Stimulated activated CD8-positive, alpha-beta memory T cell treated with anti-CD3 and anti-CD28 coated beads, Interleukin-15, amount 100 ng/mL, for 24 hours (primary cell): ENCODE results near the gene TRIOBP.

Experiments
- DNase-seq: peaks from one replicate; pipeline ENCODE4 v3.0.0-alpha.2; 2020; ENCODE audit warnings: low read depth

The TRIOBP gene

DNA sequence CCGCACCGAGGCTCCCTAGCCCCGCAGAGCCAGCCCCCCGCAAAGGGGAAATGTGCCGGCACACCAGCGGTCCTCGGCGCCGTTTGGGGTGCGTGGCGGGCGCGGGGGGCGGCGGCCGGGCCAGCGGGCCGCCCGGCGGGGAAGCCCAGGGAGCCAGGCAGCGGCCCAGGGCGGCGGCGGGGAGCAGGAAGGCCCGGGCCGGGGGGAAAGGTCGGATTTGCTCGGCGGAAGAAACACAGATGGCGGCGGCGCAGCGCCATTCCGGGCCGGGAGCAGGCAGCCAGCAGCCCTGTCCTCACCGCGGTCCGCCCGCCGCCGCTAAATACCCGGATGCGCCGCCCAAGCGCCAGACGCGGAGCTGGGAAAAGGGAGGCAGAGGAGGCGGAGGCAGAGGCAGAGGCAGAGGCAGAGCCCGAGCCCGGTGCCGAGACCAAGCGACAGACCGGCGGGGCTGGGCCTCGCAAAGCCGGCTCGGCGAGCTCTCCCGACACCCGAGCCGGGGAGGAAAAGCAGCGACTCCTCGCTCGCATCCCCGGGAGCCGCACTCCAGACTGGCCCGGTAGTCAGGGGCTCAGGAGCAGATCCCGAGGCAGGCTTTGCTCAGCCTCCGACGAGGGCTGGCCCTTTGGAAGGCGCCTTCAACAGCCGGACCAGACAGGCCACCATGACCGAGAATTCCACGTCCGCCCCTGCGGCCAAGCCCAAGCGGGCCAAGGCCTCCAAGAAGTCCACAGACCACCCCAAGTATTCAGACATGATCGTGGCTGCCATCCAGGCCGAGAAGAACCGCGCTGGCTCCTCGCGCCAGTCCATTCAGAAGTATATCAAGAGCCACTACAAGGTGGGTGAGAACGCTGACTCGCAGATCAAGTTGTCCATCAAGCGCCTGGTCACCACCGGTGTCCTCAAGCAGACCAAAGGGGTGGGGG lies 108.3 kb downstream of the TRIOBP start:
- DNase-seq, result peak; percentile 51

- no peak for DNase-seq
Observed at GRCh38 chr22:37805810-37806277, 109.0 kb downstream of the TRIOBP start.

DNA sequence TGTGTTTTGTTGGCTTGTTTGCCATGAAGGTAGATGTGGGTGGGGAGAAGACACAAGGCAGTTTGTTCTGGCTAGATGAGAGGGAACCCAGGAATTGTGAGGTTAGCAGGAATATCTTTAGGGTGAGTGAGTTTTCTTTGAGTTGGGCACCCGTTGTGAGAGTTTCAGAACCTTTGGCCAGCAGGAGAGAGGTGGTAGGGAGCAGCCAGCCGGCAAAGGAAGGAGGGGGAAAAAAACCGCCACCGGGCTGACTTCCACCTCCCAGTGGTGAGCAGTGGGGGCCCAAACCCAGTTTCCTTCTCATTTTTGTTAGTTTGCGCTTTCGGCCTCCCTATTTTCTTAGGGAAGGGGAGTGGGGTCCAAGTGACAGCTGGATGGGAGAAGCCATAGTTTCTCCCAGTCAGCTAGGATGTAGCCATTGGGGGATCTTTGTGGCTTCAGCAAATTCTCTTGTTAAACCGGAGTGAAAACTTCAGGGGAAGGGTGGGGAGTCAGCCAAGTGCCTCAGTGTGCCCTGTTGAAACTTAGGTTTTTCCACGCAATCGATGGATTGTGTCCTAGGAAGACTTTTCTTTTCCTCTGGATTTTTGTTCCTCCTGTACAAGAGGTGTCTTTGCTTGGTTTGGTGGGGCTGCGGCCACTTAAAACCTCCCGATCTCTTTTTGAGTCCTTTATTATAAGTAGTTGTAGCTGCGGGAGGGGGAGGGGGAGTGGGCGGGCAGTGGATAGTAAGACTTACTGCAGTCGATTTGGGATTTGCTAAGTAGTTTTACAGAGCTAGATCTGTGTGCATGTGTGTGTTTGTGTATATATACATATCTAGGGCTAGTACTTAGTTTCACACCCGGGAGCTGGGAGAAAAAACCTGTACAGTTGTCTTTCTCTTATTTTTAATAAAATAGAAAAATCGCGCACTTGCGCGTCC lies 109.8 kb downstream of the TRIOBP start:
- DNase-seq, result no peak

DNA sequence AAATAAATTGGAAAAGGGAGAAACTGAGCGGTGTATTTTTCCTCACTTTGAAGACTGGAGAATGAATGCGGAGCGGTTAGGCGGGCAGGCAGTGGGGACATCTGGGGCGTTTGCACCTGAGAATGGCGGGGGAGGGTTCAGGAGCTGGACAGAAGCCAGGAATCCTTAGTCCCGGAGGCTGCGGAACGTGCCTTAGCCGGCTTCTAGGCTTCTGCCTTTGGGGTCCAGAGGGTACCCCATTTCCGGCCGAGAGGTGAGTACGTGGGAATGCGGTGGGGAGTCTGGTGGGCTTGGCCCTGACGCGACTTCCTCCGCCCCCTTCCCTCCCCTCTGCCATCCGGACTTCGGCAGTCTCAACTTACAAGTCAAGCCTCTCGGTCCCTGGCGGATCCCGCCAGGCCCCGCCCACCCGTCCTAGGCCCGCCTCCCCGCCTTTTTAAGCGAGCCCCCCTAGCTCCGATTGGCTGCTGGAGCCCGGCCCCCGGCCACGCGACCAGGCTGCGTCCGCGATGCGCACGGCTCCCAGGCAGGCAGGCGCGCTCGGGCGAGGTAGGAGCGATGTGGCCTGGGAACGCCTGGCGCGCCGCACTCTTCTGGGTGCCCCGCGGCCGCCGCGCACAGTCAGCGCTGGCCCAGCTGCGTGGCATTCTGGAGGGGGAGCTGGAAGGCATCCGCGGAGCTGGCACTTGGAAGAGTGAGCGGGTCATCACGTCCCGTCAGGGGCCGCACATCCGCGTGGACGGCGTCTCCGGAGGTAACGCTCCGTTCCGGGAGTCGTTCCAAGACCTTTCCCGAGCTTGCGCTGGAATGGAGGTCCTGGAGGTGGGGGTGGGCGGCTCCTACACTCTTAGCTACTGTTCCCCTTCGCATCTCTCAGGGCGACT lies 110.8 kb downstream of the TRIOBP start, which contains the start of gene GCAT:
GCAT (plus strand) TSS at position 525 of the 884 bp plus-strand sequence; CDS start at position 559, 34 bp downstream.
- peak; percentile 81 for DNase-seq

DNA sequence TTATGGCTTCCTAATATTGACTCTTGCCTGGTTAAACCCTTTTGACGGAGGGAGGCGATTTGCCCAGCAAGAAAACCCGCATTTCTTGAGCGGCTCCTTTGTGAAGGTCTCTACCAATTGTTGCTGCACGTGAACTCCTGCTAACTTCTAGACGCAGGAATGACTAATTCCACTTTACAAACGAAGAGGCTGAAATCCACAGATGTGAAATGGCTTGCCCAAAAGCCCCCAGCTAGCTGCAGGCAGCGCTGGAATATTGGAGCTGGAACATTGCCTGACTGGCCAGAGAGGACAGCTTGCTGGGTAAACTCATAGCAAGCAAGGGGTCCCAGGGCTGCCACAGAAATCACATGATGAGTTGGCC lies 111.4 kb downstream of the TRIOBP start:
- no peak for DNase-seq

DNA sequence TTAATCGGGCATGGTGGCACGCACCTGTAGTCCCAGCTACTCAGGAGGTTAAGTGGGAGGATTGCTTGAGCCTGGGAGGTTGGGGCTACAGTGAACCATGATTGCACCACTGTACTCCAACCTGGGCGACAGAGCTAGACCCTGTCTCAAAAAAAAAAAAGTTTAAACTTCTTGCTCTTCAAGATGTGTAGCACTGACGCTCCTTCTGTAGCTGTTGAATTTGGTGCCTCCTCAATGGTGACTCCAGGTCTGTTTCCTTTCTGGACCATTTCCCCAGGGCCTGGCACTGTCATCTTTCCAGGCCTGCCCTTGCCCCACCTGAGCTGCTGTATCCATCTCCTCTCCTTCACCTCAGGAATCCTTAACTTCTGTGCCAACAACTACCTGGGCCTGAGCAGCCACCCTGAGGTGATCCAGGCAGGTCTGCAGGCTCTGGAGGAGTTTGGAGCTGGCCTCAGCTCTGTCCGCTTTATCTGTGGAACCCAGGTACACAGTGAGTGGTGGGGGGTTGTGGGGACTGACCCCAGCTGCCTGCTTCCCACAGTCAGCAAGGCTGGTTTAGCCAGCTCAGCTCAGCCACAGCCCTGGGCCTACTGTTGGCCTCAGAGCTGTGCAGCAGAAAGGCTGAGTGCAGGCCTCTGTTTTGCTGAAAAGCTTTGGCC lies 113.0 kb downstream of the TRIOBP start:
- no peak for DNase-seq

- DNase-seq, result no peak
Observed at GRCh38 chr22:37811867-37812266, 115.0 kb downstream of the TRIOBP start.

DNA sequence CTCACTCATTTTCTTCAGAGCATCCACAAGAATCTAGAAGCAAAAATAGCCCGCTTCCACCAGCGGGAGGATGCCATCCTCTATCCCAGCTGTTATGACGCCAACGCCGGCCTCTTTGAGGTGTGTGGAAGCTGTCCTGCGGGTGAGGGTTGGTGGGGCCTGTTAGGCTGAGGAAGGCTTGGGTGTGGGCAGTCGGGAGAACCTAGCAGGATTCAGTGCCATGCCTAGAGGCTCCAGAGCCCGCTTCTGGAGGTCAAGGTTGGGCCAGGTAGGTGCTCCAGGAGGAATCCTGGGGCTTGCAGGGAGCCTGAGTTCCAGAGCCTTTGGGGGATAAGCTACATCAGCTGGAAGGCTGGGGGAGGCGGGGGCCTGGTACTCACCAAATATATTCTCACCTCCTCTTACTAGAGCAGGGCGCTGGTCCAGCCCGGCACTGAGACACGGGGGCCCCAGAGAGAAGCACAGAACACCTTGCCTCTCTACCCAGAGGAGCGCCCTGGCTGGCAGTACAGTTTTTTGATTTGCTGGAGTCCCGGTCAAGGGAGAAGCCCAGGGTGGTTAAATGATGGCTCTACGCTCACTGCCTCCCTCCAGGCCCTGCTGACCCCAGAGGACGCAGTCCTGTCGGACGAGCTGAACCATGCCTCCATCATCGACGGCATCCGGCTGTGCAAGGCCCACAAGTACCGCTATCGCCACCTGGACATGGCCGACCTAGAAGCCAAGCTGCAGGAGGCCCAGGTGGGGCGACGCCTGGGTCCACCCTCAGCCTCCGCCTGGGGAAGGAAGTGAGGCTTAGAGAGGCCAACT lies 116.2 kb downstream of the TRIOBP start:
- DNase-seq, result no peak

DNA sequence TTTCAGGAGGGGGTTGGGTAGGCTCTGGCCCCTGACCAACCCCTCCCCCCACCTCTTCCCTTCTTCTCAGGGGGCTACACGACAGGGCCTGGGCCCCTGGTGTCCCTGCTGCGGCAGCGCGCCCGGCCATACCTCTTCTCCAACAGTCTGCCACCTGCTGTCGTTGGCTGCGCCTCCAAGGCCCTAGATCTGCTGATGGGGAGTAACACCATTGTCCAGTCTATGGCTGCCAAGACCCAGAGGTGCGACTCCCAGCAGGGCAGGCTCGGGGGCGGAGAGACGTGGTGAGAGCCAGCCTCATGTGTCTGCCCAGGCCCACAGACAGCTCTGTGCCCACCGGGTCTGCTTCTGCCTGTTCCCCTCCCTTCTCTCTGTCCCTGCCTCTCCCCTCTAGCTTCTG lies 118.7 kb downstream of the TRIOBP start:
- DNase-seq, result no peak

GRCh38 chr22:37816543-37817180 lies 119.8 kb downstream of the TRIOBP start:
- DNase-seq, result no peak

DNA sequence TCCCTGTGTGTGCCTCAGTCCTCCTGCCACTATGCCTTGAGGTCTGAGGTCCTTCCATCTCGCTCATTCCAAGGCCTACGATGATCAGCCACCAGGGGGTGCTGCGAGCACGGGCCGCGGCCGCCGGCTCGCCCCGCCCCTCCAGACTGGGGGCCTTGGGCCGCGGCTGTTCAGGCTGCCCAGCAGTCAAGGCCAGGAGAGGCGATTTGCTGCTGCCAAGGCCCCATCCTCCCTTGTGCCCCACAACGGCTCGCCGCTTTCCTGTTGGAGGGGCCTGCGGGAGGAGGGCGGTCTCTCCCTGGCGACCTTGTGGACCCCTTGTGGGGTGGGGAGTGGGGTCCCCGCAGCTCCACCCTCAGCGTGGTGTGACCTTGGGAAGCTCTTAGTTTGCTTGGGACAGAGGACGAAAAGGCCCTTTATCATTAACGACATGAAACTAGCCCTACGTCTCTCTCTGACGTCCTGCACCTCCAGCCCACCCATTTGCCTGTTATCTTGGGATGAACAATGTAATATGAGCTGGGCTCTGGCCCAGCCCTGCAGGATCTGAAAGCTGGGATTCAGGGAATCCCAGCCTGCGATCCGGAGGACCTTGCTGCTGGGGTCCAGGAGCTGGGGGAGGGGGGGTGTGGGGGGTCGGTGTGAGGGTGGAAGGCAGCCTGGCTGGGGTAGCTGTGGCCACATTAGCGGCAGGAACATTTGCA lies 121.0 kb downstream of the TRIOBP start:
- peak; percentile 76 for DNase-seq

GRCh38 chr22:37818409-37819104 lies 121.7 kb downstream of the TRIOBP start:
- peak; percentile 32 for DNase-seq

- DNase-seq, result no peak
Observed at GRCh38 chr22:37819105-37819433, 122.2 kb downstream of the TRIOBP start.

- DNase-seq, result no peak
Observed at GRCh38 chr22:37820350-37820749, 123.5 kb downstream of the TRIOBP start.

GRCh38 chr22:37822079-37822833 lies 125.4 kb downstream of the TRIOBP start:
- DNase-seq, result no peak

DNA sequence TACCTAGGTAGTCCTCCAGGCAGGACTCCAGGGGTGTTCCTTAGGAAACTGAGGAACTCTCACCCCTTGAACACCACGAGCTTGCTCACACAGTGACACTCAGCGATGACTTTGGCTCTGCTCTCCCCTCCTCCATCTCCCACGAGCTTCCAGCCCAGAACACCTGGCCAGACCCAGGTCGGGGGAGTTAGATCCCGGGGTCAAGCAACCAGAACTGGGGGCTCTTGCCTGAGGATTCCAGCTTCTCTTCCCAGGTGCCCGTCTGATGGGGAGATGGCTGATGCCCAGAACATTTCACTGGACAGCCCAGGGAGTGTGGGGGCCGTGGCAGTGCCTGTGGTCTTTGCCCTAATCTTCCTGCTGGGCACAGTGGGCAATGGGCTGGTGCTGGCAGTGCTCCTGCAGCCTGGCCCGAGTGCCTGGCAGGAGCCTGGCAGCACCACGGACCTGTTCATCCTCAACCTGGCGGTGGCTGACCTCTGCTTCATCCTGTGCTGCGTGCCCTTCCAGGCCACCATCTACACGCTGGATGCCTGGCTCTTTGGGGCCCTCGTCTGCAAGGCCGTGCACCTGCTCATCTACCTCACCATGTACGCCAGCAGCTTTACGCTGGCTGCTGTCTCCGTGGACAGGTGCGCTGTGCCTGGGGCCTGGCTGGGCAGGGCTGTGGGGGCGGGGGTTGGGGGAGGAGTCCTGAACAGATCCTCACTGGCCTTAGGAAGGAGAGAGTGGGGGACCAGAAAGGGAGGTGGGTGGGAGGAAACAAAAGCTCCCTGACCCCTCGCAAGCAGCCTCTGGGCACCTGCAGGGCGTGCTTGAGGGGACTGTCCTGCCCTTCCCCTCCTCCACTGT lies 126.5 kb downstream of the TRIOBP start, which contains the start of gene GALR3:
GALR3 (plus strand) TSS at position 249 of the 852 bp plus-strand sequence; CDS start at position 274, 25 bp downstream.
- no peak for DNase-seq
